HG02852 (cell line): ENCODE data around the gene GRID1.

Experiments
- ATAC-seq: cut with Tn5 transposase; IDR thresholded peaks from one replicate; pipeline ENCODE4 v1.9.1; 2021; ENCODE audit warnings: mild to moderate bottlenecking, moderate library complexity; ENCODE audit not compliant: unreplicated experiment

The GRID1 gene

DNA sequence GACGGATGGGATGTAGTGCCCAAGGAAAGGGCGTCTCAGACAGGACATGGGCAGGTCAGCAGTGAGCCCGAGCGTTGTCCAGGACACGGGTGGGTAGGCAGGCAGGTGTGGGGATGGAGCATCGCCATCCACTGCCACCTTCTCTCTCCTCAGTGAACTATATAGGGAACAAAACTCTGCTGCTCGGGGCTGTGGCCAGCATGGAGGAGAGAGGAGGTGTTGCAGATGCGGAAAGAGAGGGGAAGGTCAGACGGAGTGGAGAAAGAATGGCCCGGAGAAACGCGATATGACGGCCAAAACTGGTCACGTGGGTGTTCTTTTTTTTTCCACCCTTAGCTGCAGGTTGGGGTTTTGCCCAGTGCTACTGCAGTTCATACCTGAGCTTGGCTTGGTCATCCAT is 71.2 kb downstream of the GRID1 start:
- no peak for ATAC-seq

DNA sequence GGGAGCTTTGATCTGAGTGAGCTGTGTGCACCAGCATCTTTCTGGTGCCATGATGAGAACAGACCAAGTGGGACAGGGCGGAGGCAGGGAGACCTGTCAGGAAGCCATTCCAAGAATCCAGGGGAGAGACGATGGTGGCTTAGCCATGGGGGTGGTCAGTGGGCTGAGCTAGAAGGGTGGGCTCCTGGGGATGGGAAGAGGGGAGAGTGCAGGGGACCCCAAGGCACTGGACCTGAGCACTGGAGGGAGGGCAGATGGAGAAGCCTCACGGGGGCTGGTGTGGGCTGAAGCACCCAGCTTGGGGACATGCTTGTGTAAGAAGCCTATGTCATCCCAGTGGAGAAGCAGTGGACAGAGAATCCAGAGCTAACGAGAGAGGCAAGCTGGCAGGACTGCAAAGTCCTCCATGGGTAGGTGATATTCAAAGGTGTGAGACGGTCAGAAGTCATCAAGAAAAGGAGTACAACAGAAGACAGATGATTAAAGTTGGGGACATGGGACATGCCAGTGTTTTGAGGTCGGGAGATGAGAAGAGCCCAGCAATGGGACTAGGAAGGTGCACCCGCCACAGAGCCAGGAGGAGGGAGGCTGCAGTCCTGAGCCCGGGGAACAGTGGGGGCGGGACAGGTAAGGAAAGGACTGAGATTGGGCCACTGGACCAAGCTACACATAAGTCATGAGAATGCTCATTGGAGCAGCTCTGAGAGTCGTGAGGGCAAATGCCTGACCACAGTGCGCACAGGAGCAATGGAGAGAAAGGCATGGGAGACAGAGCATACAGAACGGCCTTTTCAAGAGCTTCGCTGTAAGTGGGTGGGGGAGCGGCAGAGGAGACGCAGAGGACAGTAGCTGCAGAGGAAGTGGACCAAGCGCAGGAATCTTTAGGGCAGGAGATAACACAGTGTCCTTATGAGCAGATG is 72.0 kb downstream of the GRID1 start:
- no peak for ATAC-seq

DNA sequence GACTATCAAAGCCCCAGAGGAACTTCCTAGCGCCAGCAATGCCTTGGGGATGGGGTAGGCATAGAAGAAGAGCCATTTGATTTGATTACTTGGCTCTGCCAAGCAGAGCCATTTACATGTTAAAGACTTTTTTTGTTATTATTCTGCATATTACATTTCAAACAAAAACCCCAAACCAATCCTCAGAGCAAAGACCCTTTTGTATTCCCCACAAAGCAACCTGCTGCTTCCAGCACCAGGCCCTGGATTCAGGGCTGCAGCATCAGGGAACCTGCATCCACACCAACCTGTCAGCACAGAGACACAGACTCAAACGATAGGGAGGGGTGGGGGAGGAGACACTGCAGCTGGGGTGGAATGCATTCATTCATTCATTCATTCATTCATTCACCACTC is 73.2 kb downstream of the GRID1 start:
- ATAC-seq = no peak

DNA sequence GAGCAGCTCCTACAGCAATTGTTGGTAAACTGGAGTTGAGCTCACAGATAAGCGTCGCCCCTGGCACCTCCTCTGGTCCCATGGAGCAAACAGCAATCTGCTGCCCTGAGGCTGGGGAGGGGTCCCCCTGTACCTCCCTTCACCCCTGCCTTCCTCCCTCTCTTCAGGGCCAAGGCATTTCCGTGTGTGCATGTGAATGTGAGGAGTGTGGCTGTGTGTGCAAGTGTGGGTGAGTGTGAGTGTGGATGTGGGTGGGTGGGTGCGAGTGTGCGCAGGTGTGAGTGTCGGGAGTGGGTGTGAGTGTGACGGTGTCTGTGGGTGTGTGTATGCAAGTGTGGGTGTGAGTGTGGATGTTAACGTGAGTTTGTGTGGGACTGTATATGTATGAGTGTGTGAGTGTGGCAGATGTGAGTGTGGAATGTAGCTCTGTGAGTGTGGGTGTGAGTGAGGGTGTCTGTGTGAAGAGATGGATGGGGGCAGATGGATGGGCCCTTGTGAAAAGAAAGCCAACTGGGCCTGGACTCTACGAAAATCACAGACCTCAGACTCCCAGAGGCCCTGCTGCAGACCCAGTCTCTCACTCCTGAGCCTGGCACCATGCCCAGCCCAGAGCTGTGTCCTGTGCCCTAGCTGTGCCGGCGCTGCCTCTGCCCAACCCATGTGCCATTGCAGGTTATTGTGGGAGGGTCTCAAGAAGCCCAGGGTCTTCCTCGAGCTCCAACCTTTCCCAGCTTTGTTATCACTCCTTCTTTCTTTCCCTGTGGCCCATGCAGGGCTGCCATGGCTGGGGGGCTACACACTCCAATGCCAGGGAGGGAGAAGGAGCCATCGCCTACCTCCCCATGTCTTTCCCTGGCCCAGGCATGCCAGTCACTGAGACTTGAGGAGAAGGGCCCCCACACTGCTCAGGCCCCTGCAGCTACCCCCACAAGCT is 73.9 kb downstream of the GRID1 start:
- no peak for ATAC-seq

DNA sequence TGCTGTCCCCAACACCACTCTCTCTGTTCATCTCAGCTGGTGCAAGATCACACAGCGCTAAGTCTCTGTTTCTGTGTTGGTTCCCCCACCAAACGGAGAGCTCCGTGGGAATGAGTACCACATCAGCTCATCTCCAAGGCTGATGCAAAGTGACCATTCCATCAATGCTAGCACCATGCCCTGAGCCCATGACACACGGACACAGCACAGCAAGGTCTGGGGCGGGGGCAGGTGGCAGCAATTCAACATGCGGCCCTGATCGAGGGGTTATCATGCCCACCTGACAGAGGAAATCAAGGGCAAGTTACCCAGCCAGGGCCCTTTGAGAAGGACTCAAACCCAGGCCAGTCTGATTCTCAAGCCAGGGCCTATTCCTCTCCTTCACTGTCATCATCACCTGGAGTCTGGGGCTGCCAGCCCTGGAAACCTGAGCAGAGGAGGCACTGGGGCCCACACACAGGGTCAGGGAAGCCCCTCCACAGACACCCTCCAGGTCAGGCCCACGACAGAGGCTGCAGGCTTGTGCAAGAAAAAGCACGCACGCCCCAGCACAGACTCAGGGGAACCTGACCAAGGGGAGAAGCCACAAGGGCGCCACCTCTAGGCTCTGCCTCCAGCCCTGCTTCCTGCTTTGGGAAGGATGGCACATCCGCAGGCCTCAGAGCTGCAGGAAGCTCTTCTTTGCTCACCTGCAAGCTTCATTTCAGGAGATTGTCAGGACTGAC is 74.8 kb downstream of the GRID1 start:
- ATAC-seq = no peak

DNA sequence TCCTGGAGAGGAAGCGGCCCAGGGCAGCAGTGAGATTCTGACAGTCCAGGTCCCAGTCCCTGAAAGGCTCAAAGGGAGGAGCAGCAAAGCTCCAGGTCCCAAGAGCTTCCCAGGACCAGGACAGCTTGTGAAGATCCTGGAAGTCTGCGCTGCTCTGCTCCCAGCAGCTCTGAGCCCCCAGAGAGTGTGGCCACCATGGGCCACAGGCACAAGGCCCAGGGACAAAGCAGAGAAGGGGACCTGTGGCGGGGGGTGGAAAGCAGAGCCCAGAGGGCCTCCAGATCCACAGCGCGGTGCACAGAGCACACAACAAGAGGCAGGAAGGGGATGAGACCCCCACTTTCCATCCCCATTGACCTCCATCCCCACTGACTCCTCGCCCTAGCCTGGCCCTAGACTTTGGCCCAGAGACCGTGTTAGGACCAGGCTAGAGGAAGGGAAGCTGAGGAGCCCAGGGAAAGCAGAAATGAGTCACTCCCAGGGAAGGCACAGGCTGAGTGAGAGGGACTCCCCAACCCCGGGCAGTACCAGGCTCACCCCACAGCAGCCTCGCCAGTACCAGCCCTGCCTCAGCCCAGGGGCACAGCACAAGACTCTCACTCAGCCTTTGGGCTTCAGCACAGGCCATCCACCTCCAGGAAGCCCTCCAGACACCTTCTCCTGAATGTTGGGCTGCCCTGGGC is 75.5 kb downstream of the GRID1 start:
- ATAC-seq = no peak

DNA sequence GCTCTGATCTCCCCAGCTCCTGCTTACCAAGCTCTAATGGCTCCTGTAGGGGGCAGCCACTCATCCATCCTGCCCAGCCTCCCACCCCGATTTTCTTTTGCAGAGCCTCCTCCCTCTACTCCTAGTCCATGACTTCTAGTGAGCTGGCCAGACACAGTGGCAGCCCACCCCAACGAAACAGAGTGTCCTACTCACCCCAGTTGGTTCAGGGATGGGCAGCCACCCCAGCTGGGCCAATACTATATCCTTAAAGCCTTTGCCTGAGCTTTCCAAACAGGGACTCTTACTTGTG is 77.1 kb downstream of the GRID1 start:
- ATAC-seq = no peak

DNA sequence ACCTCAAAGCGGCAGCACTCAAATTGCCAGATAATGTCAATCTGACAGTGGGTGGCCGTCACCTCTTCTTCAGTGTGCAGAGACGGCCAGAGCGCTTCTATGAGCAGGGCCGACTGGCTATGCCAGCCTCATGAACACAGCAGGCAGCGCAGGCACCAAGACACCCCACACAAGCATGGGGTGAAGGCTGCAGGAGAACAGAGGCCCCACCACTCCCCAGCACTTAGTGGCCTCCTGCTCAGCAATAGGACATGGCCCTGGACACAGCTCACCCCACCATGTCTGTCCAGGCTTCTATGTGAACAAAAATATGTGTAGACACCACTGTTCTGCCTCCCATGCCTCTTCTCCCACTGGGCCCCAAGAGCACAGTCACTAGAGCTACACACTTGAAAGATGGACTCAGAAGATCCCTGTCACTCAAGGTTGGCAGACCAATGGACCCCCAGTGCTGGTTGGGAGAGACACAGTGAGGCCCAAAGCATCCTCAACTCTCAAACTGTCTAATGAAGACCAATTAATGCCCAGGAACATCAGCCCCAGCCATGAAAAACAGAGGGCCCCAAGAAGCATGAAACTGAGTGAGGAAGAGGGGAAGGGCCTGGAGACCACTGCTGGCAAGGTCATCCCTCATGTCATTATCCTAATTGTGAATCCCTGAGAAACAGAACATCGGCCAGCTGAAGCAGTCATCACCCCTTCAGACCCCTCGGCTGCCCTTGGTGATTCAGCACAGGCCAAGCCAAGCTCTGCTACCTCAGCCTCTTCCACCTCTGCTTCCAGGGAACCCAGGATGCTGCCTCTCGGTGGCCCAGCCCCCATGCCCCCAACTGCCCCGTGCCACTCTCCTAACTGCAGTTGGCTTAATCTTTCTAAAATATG is 77.7 kb downstream of the GRID1 start:
- no peak for ATAC-seq

DNA sequence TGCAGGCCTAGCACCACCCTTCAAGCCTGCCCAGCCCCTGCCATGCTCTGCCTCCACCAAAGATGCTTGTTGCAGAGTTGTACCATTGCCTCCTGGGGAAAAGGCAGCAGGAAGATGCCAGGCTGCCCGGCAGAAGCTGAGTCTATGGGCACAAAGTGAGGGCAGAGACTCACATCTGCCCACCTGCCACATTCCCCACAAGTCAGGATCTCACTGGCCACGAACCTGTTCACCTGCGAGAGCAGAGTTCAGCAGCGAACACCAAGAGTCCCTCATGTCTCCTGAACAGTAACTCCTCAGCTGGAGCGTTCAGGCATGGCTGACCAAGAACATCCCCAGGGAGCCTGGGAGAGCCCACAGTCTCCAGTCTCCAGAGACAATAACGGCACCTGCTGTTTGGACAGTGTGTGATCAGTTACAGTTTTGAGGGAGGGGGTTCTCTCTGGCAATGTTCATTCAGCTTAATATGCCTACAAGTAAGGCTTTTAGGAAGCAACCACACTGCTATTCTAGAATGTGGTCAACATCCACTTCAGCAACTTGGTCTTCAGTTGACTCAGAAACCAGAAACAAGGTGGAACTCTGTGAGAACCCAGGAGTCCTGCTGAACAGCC is 78.5 kb downstream of the GRID1 start:
- ATAC-seq = no peak

DNA sequence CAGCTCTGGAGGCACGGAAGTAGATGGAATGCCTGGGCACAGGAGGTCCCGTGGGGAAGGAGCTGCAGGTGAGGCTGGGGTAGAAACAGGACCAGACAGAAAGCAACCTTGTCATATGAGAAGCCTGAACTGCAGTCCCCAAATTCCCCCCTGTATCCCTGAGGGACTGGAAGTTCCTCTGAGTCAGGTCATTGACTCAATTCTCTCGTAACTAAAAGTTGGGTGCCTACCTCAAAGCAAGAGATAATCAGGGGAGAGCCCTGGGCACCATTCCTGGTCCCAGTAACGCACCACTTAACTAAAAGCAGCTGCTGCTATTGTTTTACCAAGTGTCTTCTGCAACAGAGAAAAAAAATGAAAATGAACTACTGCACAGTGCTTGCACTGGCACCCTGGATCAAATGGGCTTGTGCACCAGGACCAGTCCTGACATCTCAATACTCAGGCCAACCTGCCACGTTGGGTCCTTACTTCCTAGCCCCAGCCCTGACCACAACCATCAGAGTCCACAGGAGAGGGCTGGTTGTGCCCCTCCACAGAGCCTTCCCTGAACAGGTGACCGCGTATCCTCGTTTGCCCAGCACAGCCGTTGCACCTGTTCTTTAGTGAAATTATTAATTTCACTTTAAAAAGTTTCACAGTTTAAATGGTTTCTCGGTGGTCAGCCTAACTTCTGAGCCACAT is 79.3 kb downstream of the GRID1 start:
- ATAC-seq = no peak

DNA sequence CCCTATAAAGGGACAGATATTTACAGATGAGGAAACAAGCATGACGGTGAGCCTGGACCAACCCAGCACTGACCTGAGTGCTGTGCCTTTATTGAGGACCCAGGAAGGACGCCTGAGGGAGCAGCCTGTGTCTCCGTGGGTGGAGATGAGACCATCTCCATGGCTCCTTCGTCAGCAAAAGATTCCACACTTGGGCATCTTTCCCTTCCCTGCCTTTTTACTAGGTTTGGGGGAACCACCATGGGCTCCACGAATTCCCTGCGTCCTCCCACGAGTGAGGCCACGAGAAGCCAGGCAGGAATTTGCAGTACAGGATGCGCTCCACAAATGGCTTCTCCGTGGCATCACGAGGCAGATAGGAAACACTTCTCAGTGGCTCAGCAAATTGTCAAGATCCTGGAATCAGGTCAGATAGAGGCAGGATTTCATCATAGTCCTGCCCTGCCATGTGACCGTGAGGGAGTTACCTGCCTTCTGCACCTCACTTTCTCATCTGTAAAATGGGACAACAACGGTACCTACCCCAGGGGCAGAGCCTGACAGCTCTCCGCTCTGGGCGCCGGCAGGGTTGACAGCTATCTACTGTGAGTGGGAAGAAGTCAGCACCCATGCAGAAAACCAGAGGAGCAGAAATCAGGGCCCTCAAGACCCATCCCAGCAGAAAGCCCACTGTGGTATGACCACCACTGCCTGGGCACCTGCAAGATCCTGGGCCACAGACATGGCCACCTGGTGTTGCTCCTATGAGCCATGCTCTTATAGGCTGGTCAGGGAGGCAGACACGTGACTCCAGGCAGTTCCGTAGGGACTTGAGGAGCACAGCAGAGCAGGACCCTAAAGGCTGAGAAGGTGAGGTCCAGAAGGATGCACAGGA is 80.1 kb downstream of the GRID1 start:
- no peak for ATAC-seq

DNA sequence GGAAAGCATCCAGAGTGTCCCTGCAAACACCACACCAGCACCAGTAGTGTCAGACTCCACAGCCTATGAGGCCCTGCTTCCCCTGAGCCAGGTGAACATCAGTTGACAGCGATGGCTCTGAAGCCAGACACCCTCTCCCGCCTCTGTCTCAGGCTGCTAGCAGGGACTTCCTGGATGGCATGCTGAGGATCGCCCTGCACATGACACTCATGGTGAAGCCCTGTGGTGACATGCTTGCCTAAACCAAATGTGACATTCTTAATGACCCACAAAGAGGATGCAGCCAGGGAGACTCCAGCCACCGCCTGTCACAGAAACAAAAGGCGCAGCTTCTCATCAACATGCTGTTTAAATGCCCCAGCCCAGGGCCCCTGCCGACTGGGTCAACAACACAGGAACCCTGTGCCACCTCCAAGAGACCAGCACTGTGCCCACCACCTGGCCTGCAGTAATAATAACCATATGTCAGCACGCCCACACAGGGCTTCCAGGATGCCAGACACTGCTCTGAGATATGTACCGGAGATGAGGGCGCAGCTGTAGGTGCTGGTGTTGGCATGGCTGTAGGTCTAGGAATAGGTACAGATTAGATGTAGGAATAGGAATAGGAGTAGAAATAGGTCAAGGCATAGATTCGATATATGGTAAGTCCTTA is 81.3 kb downstream of the GRID1 start:
- no peak for ATAC-seq

DNA sequence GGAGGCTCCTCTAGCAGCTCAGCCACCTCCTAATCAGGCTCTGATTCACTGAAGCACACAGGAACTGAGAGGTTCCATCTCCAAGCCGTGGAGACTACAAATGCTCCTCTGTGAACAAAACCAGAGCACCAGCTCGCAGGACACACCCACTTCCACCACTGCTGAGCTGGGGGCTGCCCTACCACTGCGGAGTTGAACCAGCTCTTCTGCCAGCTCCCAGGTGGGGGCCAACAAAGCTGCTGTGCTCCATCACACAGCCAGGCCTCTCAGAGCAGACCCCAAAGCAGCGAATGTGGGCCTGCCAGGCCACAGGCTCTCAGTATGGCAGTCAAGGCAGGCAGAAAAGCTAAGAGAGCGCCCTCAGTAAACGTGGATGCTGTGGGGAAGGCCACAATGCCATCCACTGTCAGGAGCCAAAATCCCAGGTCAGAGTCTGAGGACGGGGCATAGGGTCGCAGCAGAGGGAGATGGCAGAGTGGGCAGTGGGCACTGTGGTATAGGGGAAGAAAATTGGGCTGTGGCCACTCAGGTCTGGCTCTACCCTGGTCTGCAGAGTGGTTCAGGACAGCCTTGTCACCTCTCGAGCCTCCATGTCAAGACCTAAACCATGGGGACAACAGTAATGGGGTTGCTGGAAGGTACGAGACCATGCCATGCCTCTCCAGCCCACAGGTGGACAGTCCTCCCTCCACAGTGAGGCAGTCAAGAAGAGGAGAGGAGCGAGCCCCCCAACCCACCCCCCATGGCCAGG is 82.1 kb downstream of the GRID1 start:
- no peak for ATAC-seq

DNA sequence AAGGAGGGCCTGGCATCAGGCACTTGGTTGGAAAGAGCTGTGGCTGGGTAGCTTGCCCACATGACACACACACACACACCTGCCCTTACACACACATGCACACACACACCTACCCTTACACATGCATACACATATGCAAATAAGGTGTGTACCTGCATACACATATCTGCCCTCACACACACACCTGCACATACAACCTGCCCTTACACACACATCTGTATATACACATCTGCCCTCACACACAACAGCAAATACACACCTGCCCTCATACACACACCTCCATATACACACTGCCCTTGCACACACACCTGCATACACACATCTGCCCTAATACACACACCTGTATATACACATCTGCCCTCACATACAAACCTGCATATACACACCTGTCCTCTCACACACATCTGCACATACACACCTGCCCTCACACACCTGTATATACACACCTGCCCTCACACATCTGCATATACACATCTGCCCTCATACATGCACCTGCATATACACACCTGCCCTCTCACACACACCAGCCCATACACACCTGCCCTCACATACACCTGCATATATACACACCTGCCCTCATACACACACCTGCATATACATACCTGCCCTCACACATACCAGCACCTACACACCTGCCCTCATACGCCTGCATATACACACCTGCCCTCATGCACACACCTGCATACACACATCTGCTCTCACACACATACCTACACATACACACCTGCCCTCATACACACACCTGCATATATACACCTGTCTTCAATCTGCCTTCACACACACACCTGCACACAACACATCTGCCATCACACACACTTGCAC is 82.9 kb downstream of the GRID1 start:
- no peak for ATAC-seq

DNA sequence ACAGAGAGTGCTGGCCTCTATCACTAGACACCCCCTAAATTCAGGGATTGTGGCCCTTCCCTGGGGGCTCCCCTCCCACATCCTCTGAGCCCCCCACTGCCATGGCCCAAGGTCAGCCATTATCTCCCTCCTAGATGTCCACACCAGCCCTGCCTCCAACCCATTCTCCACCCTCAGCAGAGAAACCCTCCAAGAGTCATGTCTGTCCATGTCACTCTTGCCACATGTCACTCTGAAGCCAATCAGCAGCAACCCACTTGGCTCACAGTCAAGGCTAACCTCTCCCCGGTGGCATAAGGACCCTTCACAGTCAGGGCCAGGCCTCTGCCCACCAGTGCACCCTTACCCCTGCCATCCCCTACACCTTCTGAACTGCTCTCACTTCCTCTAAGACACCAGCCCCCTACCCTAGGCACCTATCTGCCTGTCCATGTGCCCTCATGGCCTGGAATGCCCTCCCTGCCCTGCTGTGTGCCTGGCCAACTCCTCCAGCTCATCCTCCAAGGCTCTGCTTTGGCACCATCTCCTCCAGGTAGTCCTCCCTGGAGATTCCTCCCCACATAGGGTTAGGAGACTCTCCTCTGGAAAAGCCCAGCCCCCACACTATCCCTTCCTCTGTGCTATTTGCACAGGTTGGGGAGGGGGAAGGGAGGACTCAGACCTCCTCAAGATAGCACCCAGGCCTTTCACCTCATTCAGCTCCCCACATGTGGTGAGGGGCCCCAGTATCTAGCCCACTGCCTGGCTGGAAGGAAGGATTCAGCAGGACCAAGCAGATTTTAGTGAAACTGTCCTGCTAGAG is 83.7 kb downstream of the GRID1 start:
- ATAC-seq = no peak
